ENCODE measurements around the gene LEPROT. TPM values are rescaled to one million over a fixed set of nuclear protein-coding genes. Genes with fewer than 3 reads are reported as not detected.

The LEPROT gene
- total and polyA plus RNA-seq, 2 donors from 2014 or later: 67.6 to 160 TPM

DNA sequence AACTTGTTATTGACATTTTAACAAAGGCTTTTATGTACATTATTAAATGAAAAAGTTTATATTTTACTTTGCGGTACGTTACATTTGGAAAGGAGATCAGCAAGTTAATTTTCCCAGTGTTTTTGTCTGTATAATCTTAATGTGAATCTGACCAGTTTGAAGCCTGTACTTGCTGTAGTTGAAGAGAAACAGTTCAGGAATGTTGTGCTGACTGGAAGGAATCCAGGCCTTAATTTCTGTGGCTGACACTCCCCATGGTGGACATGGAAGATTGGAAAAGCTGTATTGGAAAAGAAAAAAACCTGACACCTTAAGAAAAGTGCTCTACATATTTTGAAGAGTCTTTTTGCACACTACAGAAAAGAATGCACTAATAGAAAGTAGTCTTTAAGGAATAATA, 15.5 kb downstream of the LEPROT start:
- no peak for FAIRE-seq
- DNase-seq: peak in 1 of 5 donors; percentile 48
- no peaks in the 10 kb centered on the region for H3K9me3 ChIP-seq (ENCODE audit: control insufficient read depth in 2 of 3, insufficient read depth in 1 of 3, low read length in 3 of 3)
- H3K4me1 ChIP-seq (ENCODE audit: control insufficient read depth in 2 of 3, insufficient read depth in 2 of 3, low read depth in 1 of 3, low read length in 3 of 3): no peaks in the 10 kb centered on the region
- no peak overlapping the region for H3K4me3 ChIP-seq (ENCODE audit: low read length in 3 of 3)
- H3K27ac ChIP-seq (ENCODE audit: low read depth in 2 of 2, low read length in 2 of 2): no peak overlapping the region
- no peaks in the 10 kb centered on the region for H3K27me3 ChIP-seq (ENCODE audit: control insufficient read depth, insufficient read depth, low read length)
- no peak overlapping the region for H3K9ac ChIP-seq (ENCODE audit: low read length in 3 of 3)
- H3K36me3 ChIP-seq (ENCODE audit: control insufficient read depth in 2 of 3, insufficient read depth in 3 of 3, low read length in 3 of 3): peaks cover 0 to 14% (median 11%) of the 10 kb centered on the region in 3 donors
- intact Hi-C loops (cut with DNase I): no loop called here
- TF ChIP-seq CTCF (IDR thresholded peaks at IDR 0.05; ENCODE audit: borderline replicate concordance, extremely low read depth, insufficient read depth): no peak

- DNase-seq (no peak), FAIRE-seq (no peak)
- Histone ChIP-seq H3K4me1 (ENCODE audit: control insufficient read depth in 2 of 3, insufficient read depth in 2 of 3, low read depth in 1 of 3, low read length in 3 of 3) (peaks cover 0 to 2% (median 0%) of the 10 kb centered on the region in 3 donors), H3K9ac (ENCODE audit: low read length in 3 of 3) (no peak overlapping the region), H3K4me3 (ENCODE audit: low read length in 3 of 3) (no peak overlapping the region), H3K27me3 (ENCODE audit: control insufficient read depth, insufficient read depth, low read length) (no peaks in the 10 kb centered on the region), H3K36me3 (ENCODE audit: control insufficient read depth in 2 of 3, insufficient read depth in 3 of 3, low read length in 3 of 3) (peaks cover 0 to 7% (median 0%) of the 10 kb centered on the region in 3 donors), H3K27ac (ENCODE audit: low read depth in 2 of 2, low read length in 2 of 2) (no peak overlapping the region), H3K9me3 (ENCODE audit: control insufficient read depth in 2 of 3, insufficient read depth in 1 of 3, low read length in 3 of 3) (no peaks in the 10 kb centered on the region)
- no peak for TF ChIP-seq CTCF (IDR thresholded peaks at IDR 0.05; ENCODE audit: borderline replicate concordance, extremely low read depth, insufficient read depth)
- intact Hi-C loops (cut with DNase I): no loop called here
Observed at GRCh38 chr1:65437616-65438015, 17.1 kb downstream of the LEPROT start.

DNA sequence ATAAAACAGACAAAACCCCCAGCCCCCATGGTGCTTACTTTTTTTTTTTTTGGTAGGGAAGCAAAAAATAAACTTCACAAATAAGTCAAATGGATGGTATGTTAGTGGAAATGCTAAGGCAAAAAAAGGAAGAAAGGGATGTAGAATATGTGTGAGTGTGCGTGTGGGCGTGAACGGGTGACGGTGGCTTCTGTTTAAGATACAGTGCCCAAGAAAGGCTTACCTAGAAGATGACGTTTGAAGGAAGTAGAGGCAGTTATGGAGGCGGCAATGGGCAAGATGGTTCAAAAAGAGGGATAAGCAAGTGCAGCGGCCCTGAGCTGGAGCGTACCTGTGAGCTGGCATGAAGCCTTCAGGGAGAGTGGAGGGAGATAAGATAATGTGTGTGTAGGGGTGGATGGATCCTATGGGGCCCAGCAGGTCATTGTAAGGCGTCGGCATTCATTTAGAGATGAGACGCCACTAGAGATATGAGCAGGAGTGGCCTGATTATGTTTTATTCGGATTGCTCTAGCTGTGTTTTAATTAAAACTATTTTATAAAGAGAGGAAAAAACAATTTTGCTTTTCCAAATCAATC, 19.9 kb downstream of the LEPROT start:
- Histone ChIP-seq H3K4me3 (ENCODE audit: low read length in 3 of 3) (no peak overlapping the region), H3K36me3 (ENCODE audit: control insufficient read depth in 2 of 3, insufficient read depth in 3 of 3, low read length in 3 of 3) (no peaks in the 10 kb centered on the region), H3K9me3 (ENCODE audit: control insufficient read depth in 2 of 3, insufficient read depth in 1 of 3, low read length in 3 of 3) (no peaks in the 10 kb centered on the region), H3K9ac (ENCODE audit: low read length in 3 of 3) (no peak overlapping the region), H3K27me3 (ENCODE audit: control insufficient read depth, insufficient read depth, low read length) (no peaks in the 10 kb centered on the region), H3K27ac (ENCODE audit: low read depth in 2 of 2, low read length in 2 of 2) (no peak overlapping the region), H3K4me1 (ENCODE audit: control insufficient read depth in 2 of 3, insufficient read depth in 2 of 3, low read depth in 1 of 3, low read length in 3 of 3) (peaks cover 0 to 2% (median 0%) of the 10 kb centered on the region in 3 donors)
- no peak for TF ChIP-seq CTCF (IDR thresholded peaks at IDR 0.05; ENCODE audit: borderline replicate concordance, extremely low read depth, insufficient read depth)
- no peak for DNase-seq
- no peak for FAIRE-seq
- intact Hi-C loops (cut with DNase I): no loop called here

DNA sequence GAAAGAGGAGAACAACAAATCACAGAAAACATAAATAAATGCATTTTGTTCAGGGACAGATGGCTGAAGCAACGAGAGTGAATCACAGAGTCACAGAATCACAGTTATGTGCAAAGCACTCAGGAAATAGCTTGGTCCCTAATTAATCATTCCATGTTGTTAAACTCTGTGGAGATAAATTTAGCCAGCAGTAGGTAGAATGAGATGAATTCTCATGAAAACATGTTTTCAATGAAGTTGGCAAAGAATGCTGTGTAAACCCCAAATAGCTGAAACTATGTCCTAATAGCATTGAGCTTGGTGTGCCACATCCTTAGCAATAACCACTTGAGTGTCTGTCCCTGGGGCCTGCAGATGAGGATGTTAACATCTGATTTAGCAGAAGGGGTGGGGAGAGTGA, 20.4 kb downstream of the LEPROT start:
- no peaks in the 10 kb centered on the region for H3K27me3 ChIP-seq (ENCODE audit: control insufficient read depth, insufficient read depth, low read length)
- FAIRE-seq (no peak), DNase-seq (no peak)
- no peaks in the 10 kb centered on the region for H3K36me3 ChIP-seq (ENCODE audit: control insufficient read depth in 2 of 3, insufficient read depth in 3 of 3, low read length in 3 of 3)
- no peaks in the 10 kb centered on the region for H3K9me3 ChIP-seq (ENCODE audit: control insufficient read depth in 2 of 3, insufficient read depth in 1 of 3, low read length in 3 of 3)
- no peak overlapping the region for H3K9ac ChIP-seq (ENCODE audit: low read length in 3 of 3)
- peaks cover 0 to 2% (median 0%) of the 10 kb centered on the region in 3 donors for H3K4me1 ChIP-seq (ENCODE audit: control insufficient read depth in 2 of 3, insufficient read depth in 2 of 3, low read depth in 1 of 3, low read length in 3 of 3)
- H3K4me3 ChIP-seq (ENCODE audit: low read length in 3 of 3): no peak overlapping the region
- no peak for TF ChIP-seq CTCF (IDR thresholded peaks at IDR 0.05; ENCODE audit: borderline replicate concordance, extremely low read depth, insufficient read depth)
- H3K27ac ChIP-seq (ENCODE audit: low read depth in 2 of 2, low read length in 2 of 2): no peak overlapping the region
- intact Hi-C loops (cut with DNase I): no loop called here

Data from kidney (tissue), 14 donors.